ENCODE measurements around the gene MTMR12.

Gene MTMR12

GRCh38 chr5:32312595-32313332 lies at the start of gene MTMR12:
Gene MTMR12 (minus strand): TSS chr5:32312939. CDS start chr5:32312838, 101 bp downstream.
- peak; percentile 100 for DNase-seq

- DNase-seq, result no peak
Measured at GRCh38 chr5:32362527-32362926, 49.8 kb upstream of the MTMR12 start.

- no peak for DNase-seq
Measured at GRCh38 chr5:32360906-32361305, 48.2 kb upstream of the MTMR12 start.

GRCh38 chr5:32358611-32359010 lies 45.9 kb upstream of the MTMR12 start:
- no peak for DNase-seq

GRCh38 chr5:32357658-32358057 lies 44.9 kb upstream of the MTMR12 start:
- no peak for DNase-seq

- no peak for DNase-seq
Measured at GRCh38 chr5:32355686-32356085, 42.9 kb upstream of the MTMR12 start.

GRCh38 chr5:32353420-32353819 lies 40.7 kb upstream of the MTMR12 start:
- DNase-seq, result no peak

GRCh38 chr5:32352685-32353084 lies 39.9 kb upstream of the MTMR12 start:
- no peak for DNase-seq

GRCh38 chr5:32346869-32347268 lies 34.1 kb upstream of the MTMR12 start:
- DNase-seq, result no peak

GRCh38 chr5:32343058-32343672 lies 30.4 kb upstream of the MTMR12 start:
- DNase-seq, result peak; percentile 44

- DNase-seq, result peak; percentile 98
Measured at GRCh38 chr5:32342656-32343055, 29.9 kb upstream of the MTMR12 start.

GRCh38 chr5:32339878-32340277 lies 27.1 kb upstream of the MTMR12 start:
- DNase-seq, result no peak

- DNase-seq, result no peak
Measured at GRCh38 chr5:32339198-32339597, 26.5 kb upstream of the MTMR12 start.

- DNase-seq, result no peak
Measured at GRCh38 chr5:32332966-32333365, 20.2 kb upstream of the MTMR12 start.

- no peak for DNase-seq
Measured at GRCh38 chr5:32332361-32332760, 19.6 kb upstream of the MTMR12 start.

GRCh38 chr5:32331935-32332274 lies 19.2 kb upstream of the MTMR12 start:
- no peak for DNase-seq

- DNase-seq, result no peak
Measured at GRCh38 chr5:32331217-32331934, 18.6 kb upstream of the MTMR12 start.

- DNase-seq, result no peak
Measured at GRCh38 chr5:32330126-32330971, 17.6 kb upstream of the MTMR12 start.

GRCh38 chr5:32329395-32329834 lies 16.7 kb upstream of the MTMR12 start:
- DNase-seq, result peak; percentile 27

- no peak for DNase-seq
Measured at GRCh38 chr5:32326216-32326772, 13.6 kb upstream of the MTMR12 start.

GRCh38 chr5:32325616-32326015 lies 12.9 kb upstream of the MTMR12 start:
- no peak for DNase-seq

GRCh38 chr5:32325062-32325461 lies 12.3 kb upstream of the MTMR12 start:
- DNase-seq, result no peak

- no peak for DNase-seq
Measured at GRCh38 chr5:32323741-32324140, 11.0 kb upstream of the MTMR12 start.
